ENCODE results near the gene CEP83. TPM values are rescaled to one million over a fixed set of nuclear protein-coding genes. Genes with fewer than 3 reads are reported as not detected.
"Not testable (repeated sequence)": the region's sequence is repeated elsewhere in the genome, so short reads cannot be mapped to it uniquely, and the experiment has no call there.

CEP83 gene
- total RNA-seq, 5 donors from 2014 or later (not counting 1 experiment from before 2014, with no cell fraction given): 12.6 to 17.4 (median 14.6) TPM

DNA sequence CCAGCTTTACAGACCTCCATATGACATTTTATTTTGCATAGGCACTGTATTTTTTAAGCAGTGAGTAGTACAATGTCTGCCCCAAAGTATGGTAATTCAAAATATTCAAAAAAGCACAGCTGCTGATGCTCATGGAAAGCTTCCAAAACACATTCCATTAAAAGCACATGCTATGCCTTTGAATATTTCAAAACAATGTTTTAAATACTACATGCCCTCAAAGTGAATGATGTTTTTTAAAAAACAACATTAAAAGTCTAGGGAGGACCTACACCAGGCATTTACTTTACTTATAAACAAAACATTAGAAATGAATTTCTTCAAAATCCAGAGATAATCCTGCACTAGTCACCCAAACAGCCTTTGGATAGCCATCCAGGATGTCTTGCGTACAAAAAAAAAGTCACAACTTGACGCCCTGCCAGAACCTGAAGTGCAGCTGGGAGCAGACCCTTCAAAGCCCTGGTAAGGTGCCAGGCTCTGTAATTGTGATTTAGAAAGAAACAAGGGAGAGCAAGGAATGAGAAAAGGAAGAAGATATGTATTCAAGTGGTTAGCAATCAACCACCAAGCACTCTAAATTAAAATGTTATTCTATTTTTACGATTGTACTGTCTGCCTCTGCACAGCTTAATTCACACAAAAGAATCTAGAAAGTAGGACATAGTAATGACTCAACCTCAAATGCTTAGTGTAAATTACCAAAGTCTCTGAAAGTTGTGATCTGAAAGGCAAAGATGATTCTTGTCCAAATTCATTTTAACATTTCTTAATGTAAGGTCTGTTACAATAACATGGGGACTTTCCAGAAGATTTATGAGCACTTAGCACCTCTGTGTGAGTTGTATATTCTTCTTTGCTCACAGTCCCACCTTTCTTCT, 31.9 kb downstream of the CEP83 start:
- Histone ChIP-seq H3K4me1 (ENCODE audit: control insufficient read depth in 1 of 2, extremely low read depth in 1 of 2, insufficient read depth in 2 of 2, low read length in 2 of 2) (no peaks in the 10 kb centered on the region), H3K4me3 (ENCODE audit: control insufficient read depth in 1 of 2, extremely low read depth in 1 of 2, low read length in 1 of 2) (no peak overlapping the region), H3K27ac (ENCODE audit: low read length) (no peak overlapping the region), H3K27me3 (replicated peaks in 1 of 2; ENCODE audit: control insufficient read depth in 2 of 2, extremely low read depth in 1 of 2, insufficient read depth in 2 of 2, low read length in 1 of 2) (no peaks in the 10 kb centered on the region), H3K36me3 (ENCODE audit: control insufficient read depth in 2 of 2, extremely low read depth in 1 of 2, insufficient read depth in 1 of 2, low read length in 1 of 2) (peaks cover 0 to 2% of the 10 kb centered on the region in 2 donors), H3K9me3 (peaks cover 2% of the 10 kb centered on the region)
- peaks cover 3 to 7% (median 4%) of the 10 kb centered on the region in 3 donors for H3K4me1 Mint-ChIP-seq
- 40% methylated on average over 2 of the region's 3 CpGs for WGBS (ENCODE audit: insufficient coverage)
- H3K36me3 Mint-ChIP-seq: peaks cover 51% of the 10 kb centered on the region
- no peak overlapping the region for H3K27ac Mint-ChIP-seq
- DNase-seq: no peak
- no peak for ATAC-seq (replicated peaks in 1 of 4)
- H3K4me3 Mint-ChIP-seq: no peak overlapping the region
- no peaks in the 10 kb centered on the region for H3K27me3 Mint-ChIP-seq
- CTCF ChIA-PET: no interaction called here
- peaks cover 17 to 35% (median 17%) of the 10 kb centered on the region in 3 donors for H3K9me3 Mint-ChIP-seq
- POLR2A ChIA-PET: no interaction called here

DNA sequence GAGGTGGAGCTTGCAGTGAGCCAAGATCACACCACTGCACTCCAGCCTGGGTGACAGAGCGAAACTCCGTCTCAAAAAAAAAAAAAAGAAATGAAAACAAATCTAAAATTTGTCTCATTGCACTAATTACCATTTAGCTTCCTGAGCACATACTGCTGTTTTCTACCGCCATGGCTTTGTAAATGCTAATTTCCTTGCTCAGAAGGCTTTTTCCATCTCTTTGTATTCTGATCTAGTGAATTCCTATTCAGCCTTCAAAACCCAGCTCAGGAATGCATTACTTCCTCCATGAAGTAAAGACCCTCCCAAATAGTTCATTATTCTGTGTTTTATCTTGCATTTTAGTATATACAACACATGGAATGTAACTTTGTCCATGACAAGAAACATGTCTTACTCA, 33.6 kb downstream of the CEP83 start:
- Mint-ChIP-seq H3K4me3 (no peak overlapping the region), H3K4me1 (peaks cover 3 to 7% (median 4%) of the 10 kb centered on the region in 3 donors), H3K27me3 (no peaks in the 10 kb centered on the region), H3K27ac (no peak overlapping the region), H3K9me3 (peaks cover 21 to 34% (median 24%) of the 10 kb centered on the region in 3 donors), H3K36me3 (peaks cover 43% of the 10 kb centered on the region)
- H3K4me1 ChIP-seq (ENCODE audit: control insufficient read depth in 1 of 2, extremely low read depth in 1 of 2, insufficient read depth in 2 of 2, low read length in 2 of 2): no peaks in the 10 kb centered on the region
- H3K4me3 ChIP-seq (ENCODE audit: control insufficient read depth in 1 of 2, extremely low read depth in 1 of 2, low read length in 1 of 2): no peak overlapping the region
- no peaks in the 10 kb centered on the region for H3K27me3 ChIP-seq (replicated peaks in 1 of 2; ENCODE audit: control insufficient read depth in 2 of 2, extremely low read depth in 1 of 2, insufficient read depth in 2 of 2, low read length in 1 of 2)
- ATAC-seq (replicated peaks in 1 of 4) (no peak), DNase-seq (no peak)
- H3K36me3 ChIP-seq (ENCODE audit: control insufficient read depth in 2 of 2, extremely low read depth in 1 of 2, insufficient read depth in 1 of 2, low read length in 1 of 2): peaks cover 0 to 2% of the 10 kb centered on the region in 2 donors
- H3K27ac ChIP-seq (ENCODE audit: low read length): no peak overlapping the region
- H3K9me3 ChIP-seq: peaks cover 5% of the 10 kb centered on the region
- CTCF ChIA-PET: interaction anchor here (0.7 kb wide), 2 partner anchors 122 to 559 kb away, joined by 3 to 5 read pairs; no protein-coding TSS in a partner anchor
- 100% methylated on average over 1 of the region's 3 CpGs for WGBS (ENCODE audit: insufficient coverage)
- POLR2A ChIA-PET: interaction anchor here in 1 of 2 donors (0.6 kb wide), 2 partner anchors 110 to 1036 kb away, joined by 3 to 5 read pairs; no protein-coding TSS in a partner anchor

DNA sequence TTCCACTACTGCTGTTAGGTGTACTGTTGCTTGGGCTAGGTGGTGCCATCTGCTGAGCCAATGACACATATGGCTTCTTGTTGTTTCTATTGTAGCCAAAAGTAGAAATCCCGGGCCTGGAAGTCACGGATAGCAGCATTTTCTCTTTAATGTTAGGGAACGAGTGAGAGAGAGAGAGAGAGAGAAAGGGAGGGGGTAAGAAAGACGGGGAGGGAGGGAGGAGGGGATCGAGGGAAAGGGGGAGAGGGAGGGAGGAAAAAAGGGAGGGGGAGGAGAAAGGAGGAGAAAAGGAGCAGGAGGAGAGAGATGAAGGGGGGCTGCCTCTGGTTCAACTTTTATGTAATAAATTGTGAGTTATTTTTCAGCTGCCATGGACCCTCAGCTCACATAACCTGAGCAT, 34.8 kb downstream of the CEP83 start:
- H3K27ac ChIP-seq (ENCODE audit: low read length); H3K4me3 ChIP-seq (ENCODE audit: control insufficient read depth in 1 of 2, extremely low read depth in 1 of 2, low read length in 1 of 2); H3K27ac Mint-ChIP-seq: not testable (repeated sequence)

DNA sequence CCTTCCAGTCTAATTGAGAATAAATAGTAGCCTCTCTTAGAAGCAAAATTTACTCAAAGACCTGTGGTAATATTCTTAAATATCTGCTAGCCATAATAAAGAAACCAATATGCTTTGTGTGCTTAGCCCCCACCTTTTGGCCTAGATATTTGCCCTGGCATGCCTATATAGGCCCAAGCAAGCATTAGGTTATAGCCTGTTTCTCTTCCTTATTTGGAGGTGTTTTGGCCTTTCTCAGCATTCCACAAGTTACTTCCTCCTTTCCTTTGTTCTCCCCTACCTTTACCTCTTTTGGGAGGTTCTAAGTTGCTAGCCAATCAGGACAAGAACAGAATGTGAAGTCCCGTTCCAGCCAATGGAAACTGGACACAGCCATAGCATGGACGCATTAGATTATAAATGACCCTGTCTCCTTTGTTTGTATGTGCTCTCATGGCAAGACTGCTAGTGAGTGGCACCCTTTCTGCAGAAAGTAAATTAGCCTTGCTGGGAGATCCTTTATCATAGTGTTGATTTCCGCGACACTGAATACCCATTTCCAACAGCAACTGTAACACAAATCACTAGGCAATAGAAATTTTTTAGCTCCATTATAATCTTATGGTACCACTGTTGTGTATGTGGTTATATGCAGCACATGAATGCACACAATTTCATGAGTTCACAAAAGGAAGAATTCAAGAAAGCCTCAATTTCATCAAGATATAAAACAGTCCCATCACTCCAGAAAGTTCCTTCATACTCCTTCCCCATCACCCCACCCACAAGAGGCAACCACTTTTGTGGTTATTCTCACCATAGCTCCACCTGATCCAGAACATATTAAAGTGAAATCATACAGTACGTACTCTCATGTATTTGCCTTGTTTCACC, 37.6 kb downstream of the CEP83 start:
- H3K9me3 Mint-ChIP-seq: peaks cover 15 to 40% (median 28%) of the 10 kb centered on the region in 3 donors
- no peak overlapping the region for H3K27ac Mint-ChIP-seq
- Histone ChIP-seq H3K27ac (ENCODE audit: low read length) (no peak overlapping the region), H3K9me3 (peaks cover 4% of the 10 kb centered on the region), H3K36me3 (ENCODE audit: control insufficient read depth in 2 of 2, extremely low read depth in 1 of 2, insufficient read depth in 1 of 2, low read length in 1 of 2) (no peaks in the 10 kb centered on the region), H3K27me3 (replicated peaks in 1 of 2; ENCODE audit: control insufficient read depth in 2 of 2, extremely low read depth in 1 of 2, insufficient read depth in 2 of 2, low read length in 1 of 2) (no peaks in the 10 kb centered on the region), H3K4me1 (ENCODE audit: control insufficient read depth in 1 of 2, extremely low read depth in 1 of 2, insufficient read depth in 2 of 2, low read length in 2 of 2) (no peaks in the 10 kb centered on the region), H3K4me3 (ENCODE audit: control insufficient read depth in 1 of 2, extremely low read depth in 1 of 2, low read length in 1 of 2) (no peak overlapping the region)
- H3K4me3 Mint-ChIP-seq: no peak overlapping the region
- ChIA-PET POLR2A (no interaction called here), CTCF (interaction anchor here in 1 of 2 donors (0.6 kb wide), 1 partner anchor 111 kb away, joined by 3 read pairs; no protein-coding TSS in a partner anchor)
- H3K27me3 Mint-ChIP-seq: no peaks in the 10 kb centered on the region
- H3K4me1 Mint-ChIP-seq: no peaks in the 10 kb centered on the region
- WGBS (ENCODE audit: insufficient coverage): 100% methylated on average over 1 of the region's 5 CpGs
- no peak for DNase-seq
- no peak for ATAC-seq (replicated peaks in 1 of 4)
- peaks cover 41% of the 10 kb centered on the region for H3K36me3 Mint-ChIP-seq

More for the DNA sequence above, 34.8 kb downstream of the CEP83 start:
- H3K4me1 ChIP-seq (ENCODE audit: control insufficient read depth in 1 of 2, extremely low read depth in 1 of 2, insufficient read depth in 2 of 2, low read length in 2 of 2); ATAC-seq (replicated peaks in 1 of 4); H3K4me3 Mint-ChIP-seq; H3K27me3 Mint-ChIP-seq; POLR2A ChIA-PET; H3K9me3 ChIP-seq; H3K36me3 ChIP-seq (ENCODE audit: control insufficient read depth in 2 of 2, extremely low read depth in 1 of 2, insufficient read depth in 1 of 2, low read length in 1 of 2); H3K27me3 ChIP-seq (replicated peaks in 1 of 2; ENCODE audit: control insufficient read depth in 2 of 2, extremely low read depth in 1 of 2, insufficient read depth in 2 of 2, low read length in 1 of 2); H3K4me1 Mint-ChIP-seq; DNase-seq; CTCF ChIA-PET: not testable (repeated sequence)
- peaks cover 12 to 27% (median 16%) of the 10 kb centered on the region in 3 donors for H3K9me3 Mint-ChIP-seq
- 100% methylated on average over 4 of the region's 5 CpGs for WGBS (ENCODE audit: insufficient coverage)
- H3K36me3 Mint-ChIP-seq: peaks cover 34% of the 10 kb centered on the region

DNA sequence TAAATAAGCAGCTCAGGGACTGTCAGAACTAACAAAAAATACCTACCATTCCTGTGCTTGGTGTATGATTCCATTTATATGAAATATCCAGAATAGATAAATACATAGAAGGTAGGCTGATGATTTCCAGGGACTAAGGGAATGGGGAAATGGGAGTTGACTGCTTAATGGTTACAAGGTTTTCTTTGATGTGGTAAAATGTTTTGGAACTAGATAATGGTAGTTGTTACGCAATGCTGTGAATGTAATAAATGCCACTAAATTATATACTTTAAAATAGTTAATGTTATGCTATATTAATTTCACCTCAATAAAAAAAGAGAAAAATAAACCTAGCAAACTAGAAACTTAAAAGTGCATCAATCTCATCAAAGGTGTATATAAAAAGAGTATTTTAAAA, 41.1 kb downstream of the CEP83 start:
- Mint-ChIP-seq H3K9me3 (peaks cover 11 to 29% (median 25%) of the 10 kb centered on the region in 3 donors), H3K27ac (no peak overlapping the region), H3K27me3 (no peaks in the 10 kb centered on the region), H3K4me3 (no peak overlapping the region), H3K4me1 (peaks cover 0 to 8% (median 0%) of the 10 kb centered on the region in 3 donors), H3K36me3 (peaks cover 22% of the 10 kb centered on the region)
- no CpG with 5 or more reads among the region's 1 CpG for WGBS (ENCODE audit: insufficient coverage)
- no peaks in the 10 kb centered on the region for H3K27me3 ChIP-seq (replicated peaks in 1 of 2; ENCODE audit: control insufficient read depth in 2 of 2, extremely low read depth in 1 of 2, insufficient read depth in 2 of 2, low read length in 1 of 2)
- CTCF ChIA-PET: no interaction called here
- no peak for ATAC-seq (replicated peaks in 1 of 4)
- no peak overlapping the region for H3K4me3 ChIP-seq (ENCODE audit: control insufficient read depth in 1 of 2, extremely low read depth in 1 of 2, low read length in 1 of 2)
- H3K4me1 ChIP-seq (ENCODE audit: control insufficient read depth in 1 of 2, extremely low read depth in 1 of 2, insufficient read depth in 2 of 2, low read length in 2 of 2): no peaks in the 10 kb centered on the region
- POLR2A ChIA-PET: no interaction called here
- DNase-seq: no peak
- no peaks in the 10 kb centered on the region for H3K36me3 ChIP-seq (ENCODE audit: control insufficient read depth in 2 of 2, extremely low read depth in 1 of 2, insufficient read depth in 1 of 2, low read length in 1 of 2)
- H3K27ac ChIP-seq (ENCODE audit: low read length): no peak overlapping the region
- H3K9me3 ChIP-seq: peaks cover 4% of the 10 kb centered on the region

DNA sequence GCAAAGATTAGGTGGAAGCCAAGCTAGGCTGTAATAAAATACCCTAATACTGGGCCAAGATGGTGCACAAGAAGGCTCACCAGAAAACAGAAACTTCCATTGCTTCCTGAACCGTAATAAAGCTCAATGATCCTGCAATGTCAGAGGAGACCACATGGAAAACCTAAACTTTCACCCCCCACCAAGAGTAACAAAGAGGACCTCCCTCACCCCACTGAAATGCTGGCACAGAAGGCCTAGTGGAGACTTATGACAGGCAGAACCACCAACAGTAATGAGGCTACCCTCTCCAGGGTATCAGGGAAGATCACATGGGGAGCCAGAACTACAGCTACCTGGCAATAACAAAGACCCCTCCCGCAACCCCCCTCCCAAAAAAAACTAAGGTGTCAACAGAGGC, 43.1 kb downstream of the CEP83 start:
- Mint-ChIP-seq H3K4me3 (no peak overlapping the region), H3K36me3 (peaks cover 20% of the 10 kb centered on the region), H3K4me1 (peaks cover 0 to 8% (median 0%) of the 10 kb centered on the region in 3 donors), H3K27me3 (no peaks in the 10 kb centered on the region), H3K9me3 (peaks cover 3 to 16% (median 14%) of the 10 kb centered on the region in 3 donors), H3K27ac (no peak overlapping the region)
- Histone ChIP-seq H3K27me3 (replicated peaks in 1 of 2; ENCODE audit: control insufficient read depth in 2 of 2, extremely low read depth in 1 of 2, insufficient read depth in 2 of 2, low read length in 1 of 2) (no peaks in the 10 kb centered on the region), H3K4me3 (ENCODE audit: control insufficient read depth in 1 of 2, extremely low read depth in 1 of 2, low read length in 1 of 2) (no peak overlapping the region), H3K9me3 (no peaks in the 10 kb centered on the region), H3K4me1 (ENCODE audit: control insufficient read depth in 1 of 2, extremely low read depth in 1 of 2, insufficient read depth in 2 of 2, low read length in 2 of 2) (no peaks in the 10 kb centered on the region), H3K36me3 (ENCODE audit: control insufficient read depth in 2 of 2, extremely low read depth in 1 of 2, insufficient read depth in 1 of 2, low read length in 1 of 2) (no peaks in the 10 kb centered on the region), H3K27ac (ENCODE audit: low read length) (no peak overlapping the region)
- ChIA-PET CTCF (no interaction called here), POLR2A (no interaction called here)
- 86% methylated on average over 1 of the region's 2 CpGs for WGBS (ENCODE audit: insufficient coverage)
- no peak for DNase-seq
- ATAC-seq (replicated peaks in 1 of 4): no peak
